HUES48 (cell line): Measurements from ENCODE around the gene HOXA9.

Experiments used
- H3K27ac ChIP-seq: one replicate; pipeline ENCODE4 v1.7.0; 2013; ENCODE audit warnings: low read depth, low read length, inconsistent platforms
- H3K27me3 ChIP-seq: 2 replicates; pipeline ENCODE4 v1.6.1; 2013; ENCODE audit warnings: mild to moderate bottlenecking, low read length; ENCODE audit not compliant: control insufficient read depth, insufficient read depth
- H3K36me3 ChIP-seq: 2 replicates; pipeline ENCODE4 v1.6.1; 2013; ENCODE audit warnings: low read length; ENCODE audit not compliant: control insufficient read depth, insufficient read depth
- H3K4me1 ChIP-seq: 2 replicates; pipeline ENCODE4 v1.6.1; 2013; ENCODE audit warnings: mild to moderate bottlenecking, low read length; ENCODE audit not compliant: control insufficient read depth, insufficient read depth
- H3K4me3 ChIP-seq: 2 replicates; pipeline ENCODE4 v1.5.1; 2013; ENCODE audit warnings: mild to moderate bottlenecking, low read depth, low read length
- H3K9ac ChIP-seq: 2 replicates; pipeline ENCODE4 v1.6.1; 2013; ENCODE audit warnings: mild to moderate bottlenecking, low read depth, low read length, moderate library complexity
- H3K9me3 ChIP-seq: 2 replicates; pipeline ENCODE4 v1.6.1; 2013; ENCODE audit warnings: low read length; ENCODE audit not compliant: control insufficient read depth, insufficient read depth

HOXA9 gene

DNA sequence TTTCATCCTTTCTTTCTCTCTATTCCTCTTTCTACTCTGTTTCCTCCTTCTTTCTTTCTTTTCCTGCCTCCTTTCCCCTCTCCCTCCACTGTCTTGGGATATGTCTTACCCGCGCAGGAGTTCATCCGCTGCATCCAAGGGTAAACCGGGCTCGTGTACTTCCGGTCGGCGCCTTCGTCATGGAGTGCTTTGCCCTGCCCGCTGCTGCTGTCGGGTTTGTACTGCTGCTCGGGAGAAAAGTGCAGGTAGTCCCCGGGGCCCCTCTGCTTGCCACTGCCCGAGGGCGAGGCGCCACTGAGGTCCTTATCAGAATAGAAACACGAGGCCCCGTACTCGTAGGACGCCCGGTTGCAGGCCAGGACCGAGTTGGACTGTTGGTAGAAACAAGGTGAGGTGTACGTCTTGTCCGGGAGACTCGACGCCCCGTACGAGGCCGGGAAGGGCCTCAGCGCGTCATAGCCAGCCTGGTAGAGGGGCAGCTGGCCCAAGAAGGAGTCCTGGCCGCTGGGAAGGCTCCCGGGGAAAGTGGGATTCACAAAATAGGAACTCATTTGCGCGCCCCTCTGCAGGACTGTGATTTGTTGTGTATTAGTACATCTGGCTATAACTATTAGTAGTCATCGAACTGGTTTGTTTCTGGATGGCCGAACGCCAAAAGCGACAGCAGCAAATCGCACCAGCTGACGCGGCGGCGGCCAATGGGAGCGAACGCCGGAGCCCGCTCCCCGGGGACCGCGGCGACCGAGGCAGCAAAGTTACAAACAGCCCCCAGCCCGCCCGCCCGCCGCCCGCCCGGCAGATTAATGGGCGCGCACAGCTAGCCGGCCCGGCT lies 17.9 kb downstream of the HOXA9 start, which contains the start of gene HOXA6:
Gene HOXA6 (minus strand): TSS at position 576 of the 832 bp plus-strand sequence. CDS start 25 bp downstream, at position 551.
- Histone ChIP-seq H3K27me3 (peaks cover 100% of the 10 kb centered on the region), H3K27ac (no peak within 1 kb of the TSS), H3K9me3 (no peaks in the 10 kb centered on the region), H3K36me3 (no peaks in the 10 kb centered on the region), H3K9ac (no peak within 1 kb of the TSS), H3K4me1 (peaks cover 12% of the 10 kb centered on the region; the same call in 1 of the 2 replicates), H3K4me3 (no peak within 1 kb of the TSS; the same call in 1 of the 2 replicates)

DNA sequence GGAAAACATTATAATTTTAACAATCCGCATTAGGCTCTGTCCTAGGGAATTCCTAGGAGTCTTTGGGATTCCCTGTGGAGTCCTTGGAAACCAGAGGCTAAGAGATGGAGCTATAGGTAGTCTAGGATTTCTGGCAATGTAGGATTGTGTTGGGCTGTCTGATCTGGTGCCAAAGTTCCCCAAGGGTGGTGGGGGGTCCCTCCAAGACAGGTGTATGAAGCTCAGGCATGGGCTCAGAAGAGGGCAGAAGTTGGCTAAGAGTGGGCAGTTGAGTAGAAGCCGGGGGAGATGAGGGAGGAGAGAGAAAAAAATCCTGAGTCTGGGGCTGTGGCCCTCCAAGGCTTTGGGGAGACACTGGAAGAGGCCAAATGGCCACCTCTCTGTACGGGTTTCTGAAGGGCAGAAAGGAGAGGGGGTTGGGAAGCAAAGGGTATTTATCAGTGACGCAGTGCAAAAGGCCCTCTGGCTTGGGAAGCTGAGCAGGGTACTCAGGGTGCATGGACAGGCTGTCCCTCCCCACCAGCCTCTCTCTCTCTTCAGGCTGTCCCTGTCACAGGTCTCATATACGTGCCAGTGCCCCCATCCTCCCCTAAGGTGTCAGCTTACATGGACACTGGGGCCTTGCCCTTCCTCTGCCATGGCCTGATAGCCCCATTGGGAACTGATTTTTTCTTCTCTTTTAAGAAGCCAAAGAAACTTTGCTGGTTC lies 18.7 kb downstream of the HOXA9 start:
- H3K9me3 ChIP-seq: no peaks in the 10 kb centered on the region
- no peak overlapping the region for H3K9ac ChIP-seq
- no peak overlapping the region for H3K4me3 ChIP-seq
- H3K4me1 ChIP-seq: peaks cover 9% of the 10 kb centered on the region; the same call in 1 of the 2 replicates
- H3K36me3 ChIP-seq: no peaks in the 10 kb centered on the region
- H3K27me3 ChIP-seq: peaks cover 100% of the 10 kb centered on the region
- no peak overlapping the region for H3K27ac ChIP-seq

DNA sequence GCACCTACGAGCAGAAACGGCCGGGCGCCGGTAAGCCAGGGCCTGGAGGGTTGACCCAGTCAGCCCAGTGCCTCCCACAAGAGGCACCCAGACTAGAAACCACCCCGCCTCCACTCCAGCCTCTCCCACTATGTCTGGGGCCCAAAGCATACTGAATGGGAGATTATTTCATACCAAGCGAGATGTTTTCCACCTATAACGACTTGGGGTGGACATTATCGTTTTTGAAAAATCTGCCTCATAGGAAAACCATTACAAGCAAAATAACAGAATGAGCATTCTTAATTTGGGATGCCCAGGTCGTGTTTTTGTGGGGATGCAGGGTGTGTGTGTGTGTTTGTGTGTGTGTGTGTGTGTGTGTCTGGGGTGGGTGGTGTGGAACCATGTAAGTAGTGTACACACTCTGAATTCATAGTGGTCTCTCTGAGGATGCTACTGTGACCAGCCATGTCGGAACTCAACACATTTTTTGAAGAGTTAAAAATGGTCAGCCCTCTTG lies 19.4 kb downstream of the HOXA9 start:
- H3K9me3 ChIP-seq: no peaks in the 10 kb centered on the region
- no peak overlapping the region for H3K9ac ChIP-seq
- no peak overlapping the region for H3K4me3 ChIP-seq
- H3K27me3 ChIP-seq: peaks cover 100% of the 10 kb centered on the region
- H3K36me3 ChIP-seq: no peaks in the 10 kb centered on the region
- H3K4me1 ChIP-seq: peaks cover 9% of the 10 kb centered on the region; the same call in 1 of the 2 replicates
- H3K27ac ChIP-seq: no peak overlapping the region

DNA sequence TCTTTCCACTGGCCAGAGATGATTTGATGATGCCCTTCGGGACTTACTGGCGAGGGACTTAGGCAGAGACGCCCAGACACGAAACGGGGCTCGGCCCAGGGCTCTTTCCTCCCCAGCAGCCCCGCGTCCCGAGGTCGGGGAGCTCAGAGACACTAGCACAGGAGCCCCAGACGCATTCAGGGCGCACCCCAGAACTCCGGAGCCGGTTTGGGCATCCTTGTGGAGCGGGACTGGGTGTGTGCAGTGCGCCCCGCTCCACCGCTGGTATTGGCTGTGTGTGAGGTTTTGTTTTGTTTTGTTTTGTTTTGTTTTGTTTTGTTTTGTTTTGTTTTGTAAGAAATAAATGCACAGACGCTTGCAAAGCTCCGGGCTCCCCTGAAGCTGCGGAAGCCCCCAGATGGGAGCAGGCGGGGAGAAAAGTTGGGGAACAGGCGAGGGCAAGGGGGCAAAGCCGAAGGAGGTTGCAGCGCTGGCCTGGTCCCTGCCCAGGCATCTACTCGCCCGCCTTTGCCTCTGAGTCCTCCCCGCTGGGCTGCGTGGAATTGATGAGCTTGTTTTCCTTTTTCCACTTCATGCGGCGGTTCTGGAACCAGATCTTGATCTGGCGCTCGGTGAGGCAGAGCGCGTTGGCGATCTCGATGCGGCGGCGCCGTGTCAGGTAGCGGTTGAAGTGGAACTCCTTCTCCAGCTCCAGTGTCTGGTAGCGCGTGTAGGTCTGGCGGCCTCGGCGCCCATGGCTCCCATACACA lies 20.0 kb downstream of the HOXA9 start:
- no peak overlapping the region for H3K9ac ChIP-seq
- H3K4me3 ChIP-seq: no peak overlapping the region
- H3K27me3 ChIP-seq: peaks cover 100% of the 10 kb centered on the region
- no peak overlapping the region for H3K27ac ChIP-seq
- H3K36me3 ChIP-seq: no peaks in the 10 kb centered on the region
- no peaks in the 10 kb centered on the region for H3K9me3 ChIP-seq
- peaks cover 5% of the 10 kb centered on the region; the same call in 1 of the 2 replicates for H3K4me1 ChIP-seq

DNA sequence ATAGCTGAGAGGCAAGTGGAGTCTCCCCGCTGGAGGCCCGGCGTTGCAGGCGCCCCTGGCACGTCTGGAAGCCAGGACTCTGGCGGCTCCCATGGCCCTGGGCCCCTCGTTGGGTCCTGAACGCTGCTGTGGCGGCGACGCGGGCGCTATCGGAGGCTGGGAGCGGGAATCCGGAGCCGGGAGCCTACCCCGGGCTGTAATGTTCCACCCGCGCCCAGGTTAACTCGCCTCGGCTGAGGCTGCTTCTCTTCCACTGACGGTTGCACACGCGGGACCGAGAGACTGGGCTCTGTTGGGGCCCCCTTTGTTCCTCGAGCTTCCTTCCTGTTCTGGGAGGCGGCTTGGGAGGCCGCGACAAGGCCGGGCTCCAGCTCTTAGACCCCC lies 20.6 kb downstream of the HOXA9 start:
- no peaks in the 10 kb centered on the region for H3K36me3 ChIP-seq
- no peak overlapping the region for H3K9ac ChIP-seq
- H3K4me1 ChIP-seq: peaks cover 4% of the 10 kb centered on the region; the same call in 1 of the 2 replicates
- peaks cover 100% of the 10 kb centered on the region for H3K27me3 ChIP-seq
- no peak overlapping the region for H3K4me3 ChIP-seq
- H3K9me3 ChIP-seq: no peaks in the 10 kb centered on the region
- no peak overlapping the region for H3K27ac ChIP-seq

DNA sequence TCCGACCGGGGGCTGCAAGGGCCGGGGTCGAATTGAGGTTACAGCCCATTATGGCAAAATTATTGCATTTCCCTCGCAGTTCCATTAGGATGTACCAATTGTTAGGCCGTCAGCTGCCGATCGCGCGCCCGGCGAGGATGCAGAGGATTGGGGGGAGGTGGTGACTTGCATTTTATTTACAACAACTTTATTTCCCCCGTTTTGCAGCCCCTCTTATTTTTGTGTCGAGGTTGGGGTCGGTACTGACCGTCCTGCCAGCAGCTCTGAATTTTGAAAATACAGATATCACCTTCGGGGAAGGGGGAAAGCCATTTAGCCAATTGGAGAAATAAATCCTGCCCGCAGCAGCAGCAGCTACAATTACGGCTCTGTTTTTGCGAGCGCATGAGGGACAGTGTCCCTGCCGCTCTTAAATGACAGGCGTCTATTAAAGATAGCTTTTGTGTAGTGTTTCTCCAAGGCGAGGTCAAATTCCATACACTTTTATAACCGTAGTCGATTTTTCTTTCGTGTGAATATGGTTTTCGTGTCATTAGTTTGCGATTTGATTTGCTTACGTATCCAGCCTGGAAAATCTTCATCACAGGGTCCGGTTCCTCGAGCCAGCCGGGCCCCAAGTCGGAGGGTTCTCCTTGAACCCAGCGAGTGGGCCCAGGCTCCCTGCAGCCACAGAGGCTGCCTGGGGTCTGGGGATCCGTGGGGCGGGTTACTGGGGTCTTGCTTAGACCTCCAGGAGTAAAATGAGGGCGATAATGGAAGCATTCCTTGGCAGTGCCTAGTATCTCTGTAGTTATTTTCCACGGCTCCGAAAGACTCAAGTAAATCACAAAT lies 21.2 kb downstream of the HOXA9 start:
- Histone ChIP-seq H3K27ac (no peak overlapping the region), H3K4me1 (peaks cover 4% of the 10 kb centered on the region; the same call in 1 of the 2 replicates), H3K27me3 (peaks cover 100% of the 10 kb centered on the region), H3K36me3 (no peaks in the 10 kb centered on the region), H3K4me3 (no peak overlapping the region), H3K9ac (no peak overlapping the region), H3K9me3 (no peaks in the 10 kb centered on the region)

DNA sequence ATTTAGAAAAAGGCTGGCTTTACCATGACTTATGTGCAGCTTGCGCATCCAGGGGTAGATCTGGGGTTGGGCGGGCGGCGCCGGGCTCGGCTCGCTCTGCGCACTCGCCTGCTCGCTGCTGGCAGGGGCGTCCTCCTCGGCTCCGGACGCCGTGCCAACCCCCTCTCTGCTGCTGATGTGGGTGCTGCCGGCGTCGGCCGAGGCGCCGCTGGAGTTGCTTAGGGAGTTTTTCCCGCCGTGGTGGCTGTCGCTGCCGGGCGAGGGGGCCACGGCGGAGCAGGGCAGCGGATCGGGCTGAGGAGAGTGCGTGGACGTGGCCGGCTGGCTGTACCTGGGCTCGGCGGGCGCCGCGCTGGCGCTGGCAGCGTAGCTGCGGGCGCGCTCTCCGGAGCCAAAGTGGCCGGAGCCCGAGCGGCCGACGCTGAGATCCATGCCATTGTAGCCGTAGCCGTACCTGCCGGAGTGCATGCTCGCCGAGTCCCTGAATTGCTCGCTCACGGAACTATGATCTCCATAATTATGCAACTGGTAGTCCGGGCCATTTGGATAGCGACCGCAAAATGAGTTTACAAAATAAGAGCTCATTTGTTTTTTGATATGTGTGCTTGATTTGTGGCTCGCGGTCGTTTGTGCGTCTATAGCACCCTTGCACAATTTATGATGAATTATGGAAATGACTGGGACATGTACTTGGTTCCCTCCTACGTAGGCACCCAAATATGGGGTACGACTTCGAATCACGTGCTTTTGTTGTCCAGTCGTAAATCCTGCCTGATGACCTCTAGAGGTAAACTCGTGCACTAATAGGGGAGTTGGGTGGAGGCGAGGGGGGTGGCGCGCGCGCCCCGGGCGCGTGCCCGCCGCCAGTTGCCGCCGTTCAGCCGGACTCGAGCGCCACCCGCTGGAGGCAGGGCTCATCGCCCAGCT lies 22.1 kb downstream of the HOXA9 start, which contains the start of gene HOXA5:
Gene HOXA5 (minus strand): TSS at position 659 of the 927 bp plus-strand sequence. CDS start 74 bp downstream, at position 585.
- Histone ChIP-seq H3K4me1 (peaks cover 4% of the 10 kb centered on the region; the same call in 1 of the 2 replicates), H3K36me3 (no peaks in the 10 kb centered on the region), H3K9ac (no peak within 1 kb of the TSS), H3K27me3 (peaks cover 100% of the 10 kb centered on the region), H3K4me3 (peak within 1 kb of the TSS; percentile 60), H3K9me3 (no peaks in the 10 kb centered on the region), H3K27ac (no peak within 1 kb of the TSS)

DNA sequence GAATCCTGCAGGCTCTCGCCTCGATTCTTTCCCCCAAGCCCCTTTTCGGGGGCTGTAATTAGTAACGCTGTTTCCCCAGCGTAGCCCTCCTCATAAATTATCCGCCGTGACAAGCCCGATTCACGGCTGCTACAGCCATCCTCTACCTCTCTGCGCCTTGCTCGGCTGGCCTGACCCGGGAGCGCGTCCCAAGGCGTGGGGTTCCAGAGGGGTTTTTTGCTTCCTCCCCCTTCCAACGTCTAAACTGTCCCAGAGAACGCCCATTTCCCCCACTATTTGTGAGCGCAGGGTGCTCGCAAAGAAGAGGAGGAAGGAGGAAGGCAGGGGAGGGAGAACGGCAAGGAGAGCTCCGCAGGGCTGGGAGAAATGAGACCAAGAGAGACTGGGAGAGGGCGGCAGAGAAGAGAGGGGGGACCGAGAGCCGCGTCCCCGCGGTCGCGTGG lies 22.7 kb downstream of the HOXA9 start:
- H3K9ac ChIP-seq: no peak overlapping the region
- H3K36me3 ChIP-seq: no peaks in the 10 kb centered on the region
- H3K4me1 ChIP-seq: peaks cover 4% of the 10 kb centered on the region; the same call in 1 of the 2 replicates
- no peak overlapping the region for H3K27ac ChIP-seq
- peaks cover 100% of the 10 kb centered on the region for H3K27me3 ChIP-seq
- peak overlapping the region; percentile 60; the same call in 1 of the 2 replicates for H3K4me3 ChIP-seq
- H3K9me3 ChIP-seq: no peaks in the 10 kb centered on the region

DNA sequence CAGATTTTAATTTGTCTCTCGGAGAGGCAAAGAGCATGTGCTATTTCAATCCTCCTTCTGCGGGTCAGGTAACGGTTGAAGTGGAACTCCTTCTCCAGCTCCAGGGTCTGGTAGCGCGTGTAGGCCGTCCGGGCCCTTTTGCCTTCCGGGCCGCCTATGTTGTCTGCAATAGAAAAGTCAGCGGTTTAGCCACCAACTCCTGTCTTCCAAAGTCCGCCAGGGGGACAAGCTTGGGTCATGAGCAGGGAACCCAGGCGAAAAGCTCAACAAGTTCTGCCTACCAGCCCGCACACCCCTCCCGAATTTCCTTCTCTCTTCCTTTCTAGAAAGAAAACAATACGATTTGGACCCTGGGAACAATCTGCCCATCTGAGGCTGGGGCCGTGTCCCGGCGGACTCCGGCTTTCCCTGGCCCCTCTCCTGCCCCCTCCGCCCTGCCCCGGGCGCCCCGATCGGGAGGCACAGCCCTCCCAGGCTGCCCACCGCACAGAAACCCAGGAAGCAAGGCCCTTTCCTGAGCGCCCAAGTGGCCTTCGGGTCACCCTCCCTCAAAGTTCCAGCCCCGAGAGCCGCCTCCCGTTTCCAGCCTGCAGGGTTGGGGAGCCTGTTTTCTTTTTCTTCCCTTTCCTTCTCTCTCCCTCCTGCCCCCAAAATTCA lies 23.3 kb downstream of the HOXA9 start:
- no peak overlapping the region for H3K4me3 ChIP-seq
- 0 out of 2 replicates have a peak, but pooled peaks cover 4% of the 10 kb centered on the region for H3K4me1 ChIP-seq
- no peaks in the 10 kb centered on the region for H3K9me3 ChIP-seq
- peaks cover 100% of the 10 kb centered on the region for H3K27me3 ChIP-seq
- no peak overlapping the region for H3K9ac ChIP-seq
- no peaks in the 10 kb centered on the region for H3K36me3 ChIP-seq
- no peak overlapping the region for H3K27ac ChIP-seq
